ENCODE data around the gene DDX18. TPM values are rescaled to one million over a fixed set of nuclear protein-coding genes. Genes with fewer than 3 reads are reported as not detected.
"Not testable (repeated sequence)": the region's sequence is repeated elsewhere in the genome, so short reads cannot be mapped to it uniquely, and the experiment has no call there.

DDX18 gene
- 99.6 and 106 TPM in 2 replicates for total RNA-seq (2014; rRNA removed; shearing (Covaris generic))
- 81.3 and 89.2 TPM in 2 replicates for polyA plus RNA-seq (2014; cell fraction: nucleus; rRNA removed)

GRCh38 chr2:117814417-117815264 is at the start of gene DDX18:
Gene DDX18, plus strand, starts transcription at chr2:117814691. Its CDS starts 87 bp downstream, at chr2:117814778.
- DNase-seq (ENCODE audit: extremely low read depth, low read depth): peak; percentile 99

- DNase-seq (ENCODE audit: extremely low read depth, low read depth): no peak
These were observed 43.8 kb upstream of the DDX18 start for GRCh38 chr2:117770730-117771129.

GRCh38 chr2:117771969-117772630 is 42.4 kb upstream of the DDX18 start:
- peak; percentile 33 for DNase-seq (ENCODE audit: extremely low read depth, low read depth)

GRCh38 chr2:117774716-117775115 is 39.8 kb upstream of the DDX18 start:
- no peak for DNase-seq (ENCODE audit: extremely low read depth, low read depth)

- DNase-seq (ENCODE audit: extremely low read depth, low read depth): no peak
These were observed 38.7 kb upstream of the DDX18 start for GRCh38 chr2:117775703-117776219.

DNA sequence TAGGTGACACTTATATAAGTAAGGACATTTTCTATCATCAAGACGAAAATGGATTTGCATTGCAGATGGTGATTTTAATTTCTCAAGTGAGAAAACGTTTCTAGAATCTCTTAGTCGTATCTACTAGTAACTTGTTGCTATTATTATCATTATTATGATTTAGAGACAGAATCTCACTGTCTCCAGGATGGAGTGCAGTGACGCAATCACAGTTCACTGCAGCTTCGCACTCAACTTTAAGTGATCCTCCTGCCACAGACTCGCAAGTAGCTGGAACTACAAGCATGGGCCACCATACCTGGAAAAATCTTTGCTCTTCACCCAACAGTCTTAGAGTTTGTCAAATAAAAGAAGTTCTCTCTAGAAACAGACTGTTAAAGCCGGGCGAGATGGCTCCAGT is 37.6 kb upstream of the DDX18 start:
- no peak for DNase-seq (ENCODE audit: extremely low read depth, low read depth)

GRCh38 chr2:117785740-117786139 is 28.8 kb upstream of the DDX18 start:
- peak; percentile 58 for DNase-seq (ENCODE audit: extremely low read depth, low read depth)

DNA sequence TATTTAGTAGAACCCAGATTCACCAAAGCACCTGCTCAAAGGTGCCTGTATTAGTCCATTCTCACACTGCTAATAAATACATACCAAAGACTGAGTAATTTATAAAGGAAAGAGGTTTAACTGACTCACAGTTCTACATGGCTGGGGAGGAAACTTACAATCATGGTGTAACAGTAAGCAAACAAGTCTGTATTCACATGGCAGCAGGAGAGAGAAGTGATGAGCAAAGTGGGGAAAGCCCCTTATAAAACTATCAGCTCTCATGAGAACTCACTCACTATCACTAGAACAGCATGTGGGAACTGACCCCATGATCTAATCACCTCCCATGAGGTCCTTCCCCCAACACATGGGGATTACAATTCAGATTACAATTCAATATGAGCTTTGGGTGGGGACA is 28.0 kb upstream of the DDX18 start:
- DNase-seq (ENCODE audit: extremely low read depth, low read depth): no peak

DNA sequence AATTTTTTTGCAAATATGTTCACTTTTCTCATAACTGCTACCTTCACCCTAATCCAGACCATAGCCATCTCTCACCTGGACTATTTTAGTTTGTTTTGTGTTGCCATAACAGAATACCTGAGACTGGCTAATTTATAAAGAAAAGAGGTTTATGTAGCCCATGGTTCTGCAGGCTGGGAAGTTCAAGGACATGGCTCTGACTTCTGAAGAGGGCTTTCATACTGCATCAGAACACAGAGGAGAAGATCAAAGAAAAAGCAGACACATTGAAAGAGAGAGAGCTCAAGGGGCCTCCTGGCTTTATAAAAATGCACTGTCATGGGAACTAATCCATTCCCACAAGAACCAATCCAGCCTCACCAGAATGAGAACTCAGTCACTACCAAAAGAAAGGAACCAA is 25.0 kb upstream of the DDX18 start:
- DNase-seq (ENCODE audit: extremely low read depth, low read depth): no peak

- DNase-seq (ENCODE audit: extremely low read depth, low read depth): no peak
These were observed 19.8 kb upstream of the DDX18 start for GRCh38 chr2:117794668-117795067.

- DNase-seq (ENCODE audit: extremely low read depth, low read depth): no peak
These were observed 12.7 kb upstream of the DDX18 start for GRCh38 chr2:117801826-117802225.

DNA sequence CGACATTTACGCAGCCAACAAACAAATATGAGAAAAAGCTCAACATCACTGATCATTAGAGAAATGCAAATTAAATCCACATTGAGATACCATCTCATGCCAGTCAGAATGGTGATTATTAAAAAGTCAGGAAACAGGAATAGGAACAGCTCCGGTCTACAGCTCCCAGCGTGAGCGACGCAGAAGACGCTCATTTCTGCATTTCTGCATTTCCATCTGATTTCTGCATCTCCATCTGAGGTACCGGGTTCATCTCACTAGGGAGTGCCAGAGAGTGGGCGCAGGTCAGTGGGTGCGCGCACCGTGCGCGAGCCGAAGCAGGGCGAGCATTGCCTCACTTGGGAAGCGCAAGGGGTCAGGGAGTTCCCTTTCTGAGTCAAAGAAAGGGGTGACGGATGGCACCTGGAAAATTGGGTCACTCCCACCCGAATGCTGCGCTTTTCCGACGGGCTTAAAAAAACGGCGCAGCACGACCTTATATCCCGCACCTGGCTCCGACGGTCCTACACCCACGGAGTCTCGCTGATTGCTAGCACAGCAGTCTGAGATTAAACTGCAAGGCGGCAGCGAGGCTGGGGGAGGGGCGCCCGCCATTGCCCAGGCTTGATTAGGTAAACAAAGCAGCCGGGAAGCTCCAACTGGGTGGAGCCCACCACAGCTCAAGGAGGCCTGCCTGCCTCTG is 10.7 kb upstream of the DDX18 start:
- DNase-seq (ENCODE audit: extremely low read depth, low read depth): not testable (repeated sequence)

DNA sequence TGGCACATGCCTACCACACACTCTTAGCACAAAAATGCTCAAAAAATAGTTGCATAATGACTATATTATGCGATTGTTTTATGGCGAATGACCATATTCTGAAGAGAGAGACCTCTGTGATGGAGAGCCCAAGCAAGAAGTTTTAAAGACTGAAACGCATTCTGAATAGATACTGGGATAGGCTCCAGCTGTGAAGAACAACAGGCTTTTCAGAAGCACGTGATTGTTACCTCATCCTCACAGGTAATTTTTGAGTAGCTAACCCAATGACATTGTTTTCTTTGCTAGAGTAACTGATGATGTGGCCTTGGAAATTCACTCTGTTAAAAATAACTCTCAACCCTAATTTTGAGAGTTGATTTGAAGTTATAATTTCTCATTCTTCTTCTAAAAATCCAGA is 2.0 kb upstream of the DDX18 start:
- no peak for DNase-seq (ENCODE audit: extremely low read depth, low read depth)

DNA sequence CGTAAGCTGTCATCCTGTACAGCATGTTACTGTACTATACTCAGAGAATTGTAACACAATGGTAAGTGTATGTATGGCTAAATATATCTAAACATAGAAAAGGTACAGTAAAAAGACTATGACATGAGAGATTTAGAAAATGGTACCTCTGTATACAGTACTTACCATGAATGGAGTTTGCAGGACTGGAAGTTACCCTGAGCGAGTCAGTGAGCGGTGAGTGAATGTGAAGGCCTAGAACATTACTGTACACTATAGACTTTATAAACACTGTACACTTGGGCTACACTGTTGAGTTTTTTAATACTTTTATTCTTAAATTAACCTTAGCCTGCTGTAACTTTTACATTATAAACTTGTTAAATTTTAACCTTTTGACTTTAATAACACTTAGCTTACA is 1.5 kb downstream of the DDX18 start:
- no peak for DNase-seq (ENCODE audit: extremely low read depth, low read depth)

GRCh38 chr2:117818921-117819320 is 4.4 kb downstream of the DDX18 start:
- DNase-seq (ENCODE audit: extremely low read depth, low read depth): no peak

- no peak for DNase-seq (ENCODE audit: extremely low read depth, low read depth)
These were observed 6.0 kb downstream of the DDX18 start for GRCh38 chr2:117820444-117820843.

- DNase-seq (ENCODE audit: extremely low read depth, low read depth): no peak
These were observed 10.9 kb downstream of the DDX18 start for GRCh38 chr2:117825437-117825836.

DNA sequence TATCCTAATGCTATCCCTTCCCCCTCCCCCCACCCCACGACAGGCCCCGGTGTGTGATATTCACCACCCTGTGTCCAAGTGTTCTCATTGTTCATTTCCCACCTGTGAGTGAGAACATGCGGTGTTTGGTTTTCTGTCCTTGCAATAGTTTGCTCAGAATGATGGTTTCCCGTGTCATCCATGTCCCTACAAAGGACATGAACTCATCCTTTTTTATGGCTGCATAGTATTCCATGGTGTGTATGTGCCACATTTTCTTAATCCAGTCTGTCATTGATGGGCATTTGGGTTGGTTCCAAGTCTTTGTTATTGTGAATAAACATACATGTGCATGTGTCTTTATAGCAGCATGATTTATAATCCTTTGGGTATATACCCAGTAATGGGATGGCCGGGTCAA is 13.0 kb downstream of the DDX18 start:
- DNase-seq (ENCODE audit: extremely low read depth, low read depth): not testable (repeated sequence)

DNA sequence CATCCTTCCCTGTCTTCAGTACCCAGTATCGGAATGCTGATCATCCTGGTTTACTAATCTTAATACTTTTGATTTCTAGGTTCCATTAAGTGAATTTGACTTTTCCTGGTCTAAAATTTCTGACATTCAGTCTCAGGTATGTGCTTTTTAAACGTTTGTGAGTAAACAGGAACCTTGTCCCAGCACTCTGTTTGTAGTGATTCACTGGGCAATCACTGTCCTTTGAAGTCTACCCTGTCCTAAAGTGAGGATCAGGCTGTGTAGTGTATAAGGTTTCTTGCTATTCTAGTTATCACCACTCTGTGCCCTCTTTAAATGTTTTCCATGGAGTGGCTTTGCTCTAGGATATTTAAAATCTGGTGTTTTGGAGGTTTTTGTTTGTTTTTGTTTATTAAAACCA is 14.4 kb downstream of the DDX18 start:
- no peak for DNase-seq (ENCODE audit: extremely low read depth, low read depth)

GRCh38 chr2:117832332-117832731 is 17.8 kb downstream of the DDX18 start:
- no peak for DNase-seq (ENCODE audit: extremely low read depth, low read depth)
